Transverse colon (tissue), 4 donors: ENCODE results near the gene GTPBP4. TPM values are rescaled to one million over a fixed set of nuclear protein-coding genes. Genes with fewer than 3 reads are reported as not detected.

ENCODE experiments used
- DNase-seq: peaks from one replicate; pipeline ENCODE4 v3.0.0-alpha.2; 2019
- H3K27ac ChIP-seq, 4 donors: fragments of 200-600 bp; sonication (generic); 2 replicates each; pipeline ENCODE4 v1.5.1; 2016 to 2018; ENCODE audit warnings: inconsistent platforms in 4 of 4
- H3K27me3 ChIP-seq: fragments of 200-600 bp; sonication (generic); 2 replicates; pipeline ENCODE4 v1.5.1; 2017; ENCODE audit warnings: inconsistent platforms
- H3K36me3 ChIP-seq, 4 donors: fragments of 200-600 bp; sonication (generic); 2 replicates each; pipeline ENCODE4 v1.5.1; 2017 to 2019; ENCODE audit warnings: inconsistent platforms in 4 of 4
- H3K4me1 ChIP-seq, 4 donors: fragments of 200-600 bp; sonication (generic); 2 replicates each; pipeline ENCODE4 v1.5.1; 2017 to 2020; ENCODE audit warnings: inconsistent platforms in 4 of 4
- H3K4me3 ChIP-seq, 4 donors: fragments of 200-600 bp; sonication (generic); 1 replicate in 1 of 4; 2 replicates in 3 of 4; pipeline versions ENCODE4 v1.5.1 to v1.6.1; 2017 to 2019; ENCODE audit warnings: inconsistent platforms in 4 of 4
- H3K9me3 ChIP-seq, 2 donors: fragments of 200-600 bp; sonication (generic); 2 replicates each; pipeline ENCODE4 v1.5.1; 2017 to 2019; ENCODE audit warnings: inconsistent platforms in 2 of 2
- CTCF ChIP-seq, 5 experiments: fragments of 200-600 bp in 3 of 5; fragments of 450-650 bp in 2 of 5; sonication (generic) in 3 of 5; IDR thresholded peaks; 1 replicate in 2 of 5; 2 replicates in 3 of 5; pipeline ENCODE4 v1.5.1; 2016 to 2017; ENCODE audit warnings: antibody characterized with exemption in 5 of 5, inconsistent platforms in 3 of 5, mild to moderate bottlenecking in 2 of 5, moderate library complexity in 1 of 5
- EP300 ChIP-seq: sonication (generic); formaldehyde crosslinking; IDR thresholded peaks from one replicate; pipeline ENCODE4 v1.6.1; 2017; ENCODE audit warnings: antibody characterized with exemption, low read depth
- POLR2A ChIP-seq: fragments of 450-650 bp; IDR thresholded peaks from one replicate; pipeline ENCODE4 v1.6.1; 2016; ENCODE audit warnings: antibody characterized with exemption, mild to moderate bottlenecking, moderate library complexity
- POLR2AphosphoS5 ChIP-seq, 3 donors: sonication (generic); formaldehyde crosslinking; IDR thresholded peaks; one replicate each; pipeline ENCODE4 v1.6.1; 2016; ENCODE audit warnings: antibody characterized with exemption in 3 of 3
- WGBS, 2 donors: methylation state at CpG; one replicate each; pipeline ENCODE4 v1.1.5; 2018; ENCODE audit warnings: low coverage in 1 of 2; 5-methylcytosine and 5-hydroxymethylcytosine counted together
- in situ Hi-C, 4 donors: fragments of 200-750 bp; cut with MboI; loops; one replicate each; pipeline versions ENCODE4 v1.15.0 to v1.15.1; 2017; ENCODE audit warnings: low sequenced_read_pairs in 3 of 4, low pct_ligation_motif_present in 1 of 4, low pct_unique_long_range_greater_than_20kb in 1 of 4
- intact Hi-C: fragments of 100-400 bp; cut with DNase I; formaldehyde crosslinking; loops from one replicate; pipeline ENCODE4 v1.15.1; 2023; ENCODE audit warnings: low total_unique reads
- total RNA-seq, 4 donors: library from RNA; depleted of rRNA; stranded (reverse); fragments of >200 nt; gene quantifications; one replicate each; pipeline ENCODE4 v1.1.0, GENCODE V29; 2016

The GTPBP4 gene
- total RNA-seq, 4 donors from 2014 or later, result 9.4 to 25.4 (median 17.1) TPM

- Histone ChIP-seq H3K4me1 (peaks cover 3 to 17% (median 14%) of the 10 kb centered on the region in 4 donors), H3K27ac (no peak overlapping the region), H3K27me3 (no peaks in the 10 kb centered on the region), H3K9me3 (peaks cover 9 to 11% of the 10 kb centered on the region in 2 donors), H3K36me3 (no peaks in the 10 kb centered on the region), H3K4me3 (no peak overlapping the region)
- intact Hi-C loops, result no loop called here
- WGBS, 2 donors, result 47 to 75% methylated on average over 7 to 19 of the region's 20 CpGs
- DNase-seq, result no peak
- TF ChIP-seq EP300 (no peak), CTCF (IDR thresholded peaks at IDR 0.05) (no peak), POLR2AphosphoS5 (IDR thresholded peaks at IDR 0.05) (no peak), POLR2A (no peak)
- in situ Hi-C loops, result no loop called here
Measured at GRCh38 chr10:974038-974784, 14.0 kb upstream of the GTPBP4 start.

GRCh38 chr10:974785-975074 lies 13.5 kb upstream of the GTPBP4 start:
- H3K4me3 ChIP-seq, result no peak overlapping the region
- in situ Hi-C loops (loop anchor here in 1 of 4 donors (25.0 kb wide), 1 partner anchor 137 kb away; no protein-coding TSS in a partner anchor), intact Hi-C loops (no loop called here)
- H3K27ac ChIP-seq, result no peak overlapping the region
- no peaks in the 10 kb centered on the region for H3K36me3 ChIP-seq
- peaks cover 3 to 17% (median 14%) of the 10 kb centered on the region in 4 donors for H3K4me1 ChIP-seq
- no peak for DNase-seq
- TF ChIP-seq POLR2AphosphoS5 (IDR thresholded peaks at IDR 0.05), result no peak
- TF ChIP-seq POLR2A, result no peak
- no peak for TF ChIP-seq EP300
- TF ChIP-seq CTCF (IDR thresholded peaks at IDR 0.05), result no peak
- no peaks in the 10 kb centered on the region for H3K27me3 ChIP-seq
- H3K9me3 ChIP-seq, result peaks cover 12 to 14% of the 10 kb centered on the region in 2 donors
- WGBS, 2 donors, result 88% methylated on average over 5 of the region's 5 CpGs; no CpG with 5 or more reads in 1 of the 2 donors

GRCh38 chr10:976316-976715 lies 11.9 kb upstream of the GTPBP4 start:
- H3K36me3 ChIP-seq, result no peaks in the 10 kb centered on the region
- DNase-seq, result no peak
- H3K9me3 ChIP-seq, result peaks cover 19 to 25% of the 10 kb centered on the region in 2 donors
- H3K27ac ChIP-seq, result no peak overlapping the region
- in situ Hi-C loops, result loop anchor here in 1 of 4 donors (25.0 kb wide), 1 partner anchor 139 kb away; no protein-coding TSS in a partner anchor
- no peak overlapping the region for H3K4me3 ChIP-seq
- WGBS, 2 donors, result 90 to 91% methylated on average over 6 to 22 of the region's 22 CpGs
- H3K27me3 ChIP-seq, result no peaks in the 10 kb centered on the region
- intact Hi-C loops, result no loop called here
- TF ChIP-seq POLR2AphosphoS5 (IDR thresholded peaks at IDR 0.05) (no peak), EP300 (no peak)
- H3K4me1 ChIP-seq, result peaks cover 0 to 5% (median 3%) of the 10 kb centered on the region in 4 donors

GRCh38 chr10:978826-979421 lies 9.3 kb upstream of the GTPBP4 start:
- no peak for TF ChIP-seq POLR2AphosphoS5 (IDR thresholded peaks at IDR 0.05)
- TF ChIP-seq POLR2A, result no peak
- no peak for TF ChIP-seq EP300
- TF ChIP-seq CTCF (IDR thresholded peaks at IDR 0.05), result no peak
- no peak overlapping the region for H3K4me3 ChIP-seq
- DNase-seq, result no peak
- H3K4me1 ChIP-seq, result no peaks in the 10 kb centered on the region
- no peaks in the 10 kb centered on the region for H3K27me3 ChIP-seq
- 79 to 94% methylated on average over 2 of the region's 2 CpGs for WGBS, 2 donors
- intact Hi-C loops, result no loop called here
- H3K36me3 ChIP-seq, result no peaks in the 10 kb centered on the region
- H3K27ac ChIP-seq, result no peak overlapping the region
- peaks cover 19 to 25% of the 10 kb centered on the region in 2 donors for H3K9me3 ChIP-seq
- in situ Hi-C loops, result loop anchor here in 1 of 4 donors (25.0 kb wide), 1 partner anchor 142 kb away; no protein-coding TSS in a partner anchor
